ENCODE results near the gene WNT9B.
"Not testable (repeated sequence)": the region's sequence is repeated elsewhere in the genome, so short reads cannot be mapped to it uniquely, and the experiment has no call there.

Gene WNT9B

DNA sequence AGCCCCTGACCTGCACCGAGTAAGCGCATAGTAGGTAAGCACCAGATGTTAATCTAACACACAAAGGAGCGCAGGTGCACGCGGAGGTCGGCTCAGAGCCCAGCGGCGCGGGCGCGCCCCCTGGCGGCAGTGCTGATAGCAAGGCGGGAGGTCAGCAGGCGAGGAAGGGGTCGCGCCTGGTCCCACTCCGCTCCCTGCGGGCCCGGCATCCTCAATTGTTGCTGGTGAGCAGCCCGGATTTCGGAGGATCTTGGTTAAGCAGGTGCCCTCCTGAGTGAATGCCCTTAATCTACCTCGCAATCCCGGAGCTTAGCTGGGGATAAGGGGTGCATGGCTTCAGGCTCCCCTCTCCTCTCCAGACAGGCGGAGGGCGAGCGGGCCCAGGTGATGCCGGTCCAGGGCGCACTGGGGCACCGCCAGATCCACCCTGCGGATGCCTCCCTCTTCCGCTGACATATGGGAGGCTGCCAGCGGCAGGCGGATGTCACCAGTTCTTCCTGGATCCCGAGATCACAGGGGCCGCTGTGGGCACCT lies 28.9 kb upstream of the WNT9B start:
- no peak for DNase-seq

DNA sequence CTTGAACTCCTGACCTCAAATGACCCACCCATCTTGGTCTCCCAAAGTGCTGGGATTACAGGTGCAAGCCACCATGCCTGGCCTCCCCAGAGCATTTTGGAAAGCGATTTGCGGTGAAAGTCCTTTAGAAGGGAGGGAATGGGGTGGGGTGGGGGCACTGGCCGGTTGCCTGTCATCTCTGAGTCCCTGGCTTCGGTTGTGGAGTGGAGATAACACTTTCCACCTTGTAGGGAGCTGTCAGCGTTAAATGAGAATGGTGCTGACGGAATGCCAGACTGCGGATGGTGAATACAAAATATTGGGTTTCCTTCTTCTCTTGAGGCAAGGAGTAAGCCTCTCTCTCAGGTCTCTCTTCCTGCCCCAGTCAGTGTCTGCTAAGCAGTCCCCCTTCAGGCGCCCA lies 27.7 kb upstream of the WNT9B start:
- DNase-seq, result no peak

DNA sequence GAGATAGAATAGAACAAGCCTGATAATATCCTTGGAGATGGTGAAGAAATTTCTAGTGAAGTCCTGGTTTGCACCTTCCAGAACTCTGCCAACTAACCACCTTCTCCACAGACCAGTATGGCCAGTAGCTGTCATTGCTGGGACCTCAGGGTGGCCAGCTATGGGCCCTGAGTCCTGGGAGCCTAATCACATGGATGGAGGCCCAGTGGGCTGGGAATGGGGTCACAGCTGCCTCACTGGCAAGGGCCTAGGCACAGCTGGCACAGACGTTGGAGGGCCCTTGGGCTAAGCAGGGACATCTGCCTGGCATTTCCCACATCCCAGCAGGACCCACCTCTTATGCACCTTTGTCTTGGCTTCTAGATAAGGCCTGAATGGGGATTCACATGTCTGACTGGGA lies 25.3 kb upstream of the WNT9B start:
- DNase-seq, result no peak

DNA sequence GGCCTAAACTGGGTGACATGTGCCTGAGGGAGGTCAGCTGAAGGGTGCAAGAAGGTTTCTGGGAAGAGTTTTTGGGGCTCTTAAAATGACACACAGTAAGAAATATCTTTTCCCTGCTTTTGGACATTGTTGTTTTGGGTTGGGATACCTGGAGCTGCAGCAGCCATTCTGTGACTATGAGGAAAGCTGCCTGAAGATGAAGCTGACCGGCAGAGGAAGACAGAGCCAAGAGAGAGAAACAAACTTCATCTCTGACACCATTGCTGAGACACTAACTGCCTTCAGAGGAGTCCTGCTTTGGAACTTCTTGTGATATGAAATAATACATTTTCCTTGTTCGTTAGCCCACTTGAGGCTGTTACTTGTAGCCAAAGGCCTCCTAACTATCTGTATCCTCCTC lies 24.1 kb upstream of the WNT9B start:
- DNase-seq, result no peak

DNA sequence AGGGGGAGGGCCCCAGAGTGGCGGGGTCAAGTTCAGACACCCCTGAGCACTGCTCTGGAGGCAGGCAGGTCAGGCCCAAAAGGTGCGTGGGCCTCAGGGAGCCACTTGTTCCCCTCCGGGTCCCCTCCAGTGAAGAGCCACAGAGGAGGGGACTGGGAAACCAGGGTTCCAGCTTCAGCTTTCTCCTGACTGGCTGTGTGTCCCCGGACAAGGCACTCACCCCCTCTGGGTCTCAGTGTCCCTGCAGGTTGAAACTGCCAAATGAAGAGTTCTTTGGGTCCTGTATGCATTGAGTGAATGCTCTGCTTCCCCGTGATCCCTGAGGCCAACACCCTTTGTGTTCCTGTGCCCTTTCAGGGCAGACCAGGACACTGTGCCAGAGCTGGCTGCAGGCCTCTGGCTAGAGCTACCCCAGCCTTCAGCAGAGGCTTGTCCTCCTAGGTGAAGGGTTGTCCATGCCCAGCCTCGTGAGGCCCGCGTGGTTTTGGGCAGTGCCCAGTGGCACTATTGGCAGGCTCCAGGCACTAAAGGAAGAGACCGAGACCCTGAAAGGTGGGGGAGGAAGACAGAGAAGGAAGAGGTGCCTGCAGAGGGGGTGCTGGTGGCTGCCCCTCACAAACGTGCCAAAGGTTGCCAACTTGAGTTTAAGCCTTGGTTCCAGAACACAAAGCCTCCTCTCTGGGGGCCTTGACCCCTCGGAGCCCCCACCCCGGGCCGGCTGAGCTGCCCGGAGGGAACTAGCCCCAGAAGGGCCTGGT lies 19.6 kb upstream of the WNT9B start:
- DNase-seq, result no peak

DNA sequence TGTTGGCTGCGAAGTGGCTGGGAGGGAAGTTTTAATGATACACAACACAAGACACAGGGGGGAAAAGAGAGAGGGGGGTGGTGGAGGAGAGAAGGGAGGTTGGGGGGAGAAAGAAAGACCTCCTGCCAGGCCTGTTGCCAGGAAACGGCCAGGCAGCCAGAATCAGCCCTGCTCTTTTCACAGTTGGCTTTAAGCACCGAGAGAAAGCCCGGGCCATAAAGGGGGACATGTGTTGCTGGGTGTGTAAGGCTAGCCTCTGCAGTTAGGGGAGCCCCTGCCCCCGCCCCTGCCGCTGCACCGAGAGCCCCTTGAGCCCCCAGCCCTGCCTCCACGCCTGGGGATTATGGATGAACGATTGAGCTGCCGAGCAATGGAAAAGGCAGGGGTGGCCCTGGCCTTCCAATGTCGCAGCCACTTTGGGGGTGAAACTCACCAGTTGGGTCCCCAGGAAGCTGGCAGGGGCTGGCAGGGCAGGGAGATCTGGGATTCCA lies 19.0 kb upstream of the WNT9B start:
- peak; percentile 35 for DNase-seq

DNA sequence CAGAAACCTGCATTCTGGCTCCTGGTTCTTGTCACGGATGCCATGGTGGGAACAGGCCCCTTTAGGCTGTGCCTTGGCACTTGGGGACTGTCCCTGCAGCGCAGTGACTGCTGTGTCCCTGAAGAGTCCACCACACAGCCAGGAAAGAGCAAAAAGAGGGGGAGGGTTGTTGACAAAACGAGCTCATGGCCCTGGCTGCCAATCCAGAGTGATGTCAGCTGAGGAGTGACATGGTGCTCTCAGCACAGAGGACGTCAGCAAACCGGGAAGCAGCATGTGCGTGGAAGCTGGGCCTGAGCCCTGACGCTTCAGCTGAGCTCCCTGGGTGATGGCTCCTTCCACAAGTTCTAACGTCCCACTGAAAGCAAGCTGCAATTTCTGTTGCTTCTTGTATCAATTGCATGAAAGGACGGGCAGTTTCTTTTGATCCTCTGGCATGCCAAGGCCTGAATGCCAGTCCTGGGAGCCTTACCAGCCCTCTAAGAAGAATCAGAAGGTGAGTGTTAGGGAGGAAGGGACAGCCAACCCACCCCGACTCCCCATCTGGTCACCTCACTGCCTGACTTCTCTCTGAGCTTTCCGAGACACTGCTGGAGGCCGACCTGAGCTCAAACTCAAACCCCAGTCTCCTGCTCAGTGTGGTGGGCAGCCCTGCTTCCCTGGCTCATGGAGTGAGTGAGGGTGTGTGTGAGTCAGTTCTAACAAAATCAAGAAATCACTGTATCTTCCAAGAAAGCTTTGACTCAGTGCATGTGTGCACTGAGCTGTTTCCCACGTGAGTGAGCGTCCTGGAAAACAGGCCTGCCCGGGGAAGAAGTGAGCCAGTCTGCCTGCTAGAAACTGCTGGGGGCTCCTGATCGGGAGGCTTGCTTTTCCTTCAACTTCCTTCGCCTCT lies 18.2 kb upstream of the WNT9B start:
- DNase-seq, result peak; percentile 12

DNA sequence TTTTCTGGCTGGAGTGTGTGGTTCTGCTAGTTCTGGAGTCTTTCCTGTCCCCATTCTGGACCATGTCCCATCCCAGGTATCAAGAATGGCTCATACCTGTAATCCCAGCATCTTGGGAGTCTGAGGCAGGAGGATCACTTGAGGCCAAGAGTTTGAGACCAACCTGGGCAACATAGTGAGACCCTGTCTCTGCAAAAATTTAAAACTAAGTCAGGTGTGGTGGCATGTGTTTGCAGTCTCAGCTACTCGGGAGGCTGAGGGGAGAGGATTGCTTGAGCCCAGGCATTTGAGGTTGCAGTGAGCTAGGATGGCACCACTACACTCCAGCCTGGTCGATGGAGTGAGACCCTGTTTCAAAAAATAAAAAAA lies 17.6 kb upstream of the WNT9B start:
- DNase-seq, result no peak

DNA sequence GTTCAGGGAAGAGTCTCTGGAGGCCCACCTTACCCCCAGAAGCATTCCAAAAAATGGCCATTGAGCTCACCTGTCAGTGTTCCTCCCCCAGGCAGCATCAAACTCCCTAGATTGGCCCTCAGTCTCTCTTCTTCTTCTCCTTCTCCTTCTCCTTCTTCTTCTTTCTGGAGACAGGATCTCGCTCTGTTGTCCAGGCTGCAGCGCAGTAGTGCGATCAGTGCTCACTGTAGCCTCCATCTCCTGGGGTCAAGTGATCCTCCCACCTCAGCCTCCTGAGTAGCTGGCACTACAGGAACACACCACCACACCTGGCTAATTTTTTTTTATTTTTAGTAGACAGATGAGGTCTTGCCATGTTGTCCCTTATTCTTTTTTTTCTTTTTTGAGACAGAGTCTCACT lies 16.5 kb upstream of the WNT9B start:
- no peak for DNase-seq

DNA sequence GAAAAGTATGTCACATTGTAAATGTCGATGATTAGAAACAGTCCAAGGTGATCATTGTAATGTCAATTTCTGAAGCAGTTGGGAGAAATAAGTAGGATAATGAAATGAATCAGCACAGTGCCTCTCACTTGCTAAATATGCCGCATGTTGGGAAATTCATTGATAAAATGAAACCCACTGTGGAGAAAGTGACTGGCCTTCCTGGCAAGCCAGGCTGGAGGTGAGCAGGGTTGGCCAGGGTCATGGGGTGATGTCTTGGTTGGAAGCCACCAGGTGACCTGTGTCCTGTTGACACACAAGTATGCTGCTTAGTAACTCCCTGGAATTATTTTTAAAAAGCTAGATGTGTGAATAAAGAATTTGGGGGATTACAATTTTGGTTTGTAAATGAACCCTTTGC lies 14.9 kb upstream of the WNT9B start:
- no peak for DNase-seq

DNA sequence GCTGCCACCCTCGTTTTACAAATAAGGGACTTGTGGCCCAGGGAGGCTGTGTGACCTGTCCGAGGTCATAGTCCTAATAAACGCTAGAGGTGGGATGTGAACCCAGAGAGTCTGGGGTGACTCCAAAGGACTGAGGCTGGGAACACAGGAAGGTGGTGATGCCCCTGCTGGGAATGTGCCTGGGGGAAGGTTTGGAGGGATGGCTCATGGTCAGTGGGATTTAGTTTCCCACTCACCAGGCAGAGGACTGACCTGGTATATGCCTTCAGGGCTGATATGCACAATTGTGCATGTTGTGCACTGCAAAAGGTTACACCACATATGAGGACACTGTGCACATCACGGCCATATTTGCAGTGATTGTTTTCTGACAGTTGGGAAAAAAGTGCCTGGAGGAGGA lies 13.9 kb upstream of the WNT9B start:
- no peak for DNase-seq

DNA sequence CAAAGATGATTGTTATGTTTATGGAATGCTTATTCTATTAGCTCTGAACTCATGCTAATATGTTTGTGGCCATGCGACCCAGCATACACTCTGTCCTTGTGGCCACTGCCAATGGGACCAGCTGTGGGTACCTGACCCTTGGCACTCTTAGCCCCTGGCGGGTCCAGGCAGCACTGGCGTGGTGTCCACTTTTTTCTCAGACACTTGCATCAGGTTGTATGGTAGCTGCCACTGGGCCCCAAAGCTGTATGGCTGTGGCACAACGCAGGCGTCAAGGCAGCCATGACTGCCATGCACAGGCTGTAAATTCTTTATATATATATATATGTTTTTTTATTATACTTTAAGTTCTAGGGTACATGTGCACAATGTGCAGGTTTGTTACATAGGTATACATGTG lies 12.2 kb upstream of the WNT9B start:
- no peak for DNase-seq

DNA sequence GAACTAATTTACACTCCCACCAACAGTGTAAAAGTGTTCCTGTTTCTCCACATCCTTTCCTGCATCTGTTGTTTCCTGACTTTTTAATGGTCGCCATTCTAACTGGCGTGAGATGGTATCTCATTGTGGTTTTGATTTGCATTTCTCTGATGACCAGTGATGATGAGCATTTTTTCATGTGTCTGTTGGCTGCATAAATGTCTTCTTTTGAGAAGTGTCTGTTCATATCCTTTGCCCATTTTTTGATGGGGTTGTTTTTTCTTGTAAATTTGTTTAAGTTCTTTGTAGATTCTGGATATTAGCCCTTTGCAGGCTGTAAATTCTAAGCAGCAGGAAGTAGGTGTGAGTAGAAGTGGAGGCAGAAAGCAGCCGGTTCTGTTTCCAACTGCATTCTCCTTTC lies 10.8 kb upstream of the WNT9B start:
- not testable (repeated sequence) for DNase-seq

DNA sequence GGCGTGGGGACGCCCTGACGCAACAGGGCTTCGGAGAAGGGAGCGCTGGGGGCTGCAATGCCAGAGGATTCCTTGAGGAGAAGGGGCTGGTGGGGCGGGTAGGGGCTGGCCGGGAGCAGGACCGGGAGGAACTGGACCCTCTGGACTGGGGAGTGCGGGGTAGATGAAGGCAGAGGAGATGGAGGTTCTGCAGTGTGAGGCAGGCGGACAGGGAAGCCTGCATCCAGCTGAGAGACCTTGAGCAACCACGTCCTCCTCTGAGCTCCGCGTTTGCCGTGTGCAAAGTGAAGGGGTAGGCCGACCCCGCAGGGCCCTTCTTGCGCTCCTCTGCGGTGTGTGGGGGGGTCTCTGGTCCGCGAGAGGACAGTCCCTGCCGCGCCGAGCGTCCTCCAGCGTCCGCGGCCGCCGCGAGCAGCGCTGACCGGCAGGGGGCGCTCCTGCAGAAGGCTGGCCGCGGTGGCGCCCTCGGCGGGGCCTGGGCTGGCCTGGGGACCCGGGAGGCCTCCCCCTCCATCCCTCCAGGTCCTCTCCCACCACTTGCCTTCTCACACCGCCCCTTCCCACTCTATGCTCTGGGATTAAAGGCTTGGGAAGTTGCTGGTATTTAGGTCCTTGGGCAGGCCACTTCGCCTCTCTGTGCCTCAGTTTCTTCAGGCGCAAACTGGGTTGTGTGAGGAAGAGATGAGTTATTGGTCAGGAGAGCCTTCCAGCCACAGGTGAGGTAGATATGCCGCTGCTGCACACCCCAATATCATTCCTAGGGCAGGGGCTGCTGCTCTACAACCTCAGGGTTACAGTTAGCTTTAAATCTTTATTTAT lies 9.6 kb upstream of the WNT9B start:
- DNase-seq, result peak; percentile 17

DNA sequence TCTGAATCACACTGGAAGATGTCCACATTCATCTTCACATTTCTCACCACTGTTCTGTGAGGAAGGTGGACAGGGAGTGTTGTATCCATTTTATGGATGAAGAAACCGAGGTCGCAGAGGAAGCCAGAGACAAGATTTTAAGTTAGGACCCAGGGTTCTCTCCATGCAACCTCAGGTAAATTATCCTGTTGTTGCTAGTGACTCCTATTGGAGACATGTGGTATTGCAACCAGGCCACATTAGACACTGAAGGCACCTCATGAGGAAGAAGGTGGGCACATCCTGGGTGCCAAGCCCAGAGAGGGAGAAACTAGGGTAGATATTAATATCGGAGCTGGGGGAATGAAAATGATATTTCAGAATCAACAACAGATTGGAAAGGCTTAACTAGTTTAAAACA lies 8.5 kb upstream of the WNT9B start:
- DNase-seq, result no peak

DNA sequence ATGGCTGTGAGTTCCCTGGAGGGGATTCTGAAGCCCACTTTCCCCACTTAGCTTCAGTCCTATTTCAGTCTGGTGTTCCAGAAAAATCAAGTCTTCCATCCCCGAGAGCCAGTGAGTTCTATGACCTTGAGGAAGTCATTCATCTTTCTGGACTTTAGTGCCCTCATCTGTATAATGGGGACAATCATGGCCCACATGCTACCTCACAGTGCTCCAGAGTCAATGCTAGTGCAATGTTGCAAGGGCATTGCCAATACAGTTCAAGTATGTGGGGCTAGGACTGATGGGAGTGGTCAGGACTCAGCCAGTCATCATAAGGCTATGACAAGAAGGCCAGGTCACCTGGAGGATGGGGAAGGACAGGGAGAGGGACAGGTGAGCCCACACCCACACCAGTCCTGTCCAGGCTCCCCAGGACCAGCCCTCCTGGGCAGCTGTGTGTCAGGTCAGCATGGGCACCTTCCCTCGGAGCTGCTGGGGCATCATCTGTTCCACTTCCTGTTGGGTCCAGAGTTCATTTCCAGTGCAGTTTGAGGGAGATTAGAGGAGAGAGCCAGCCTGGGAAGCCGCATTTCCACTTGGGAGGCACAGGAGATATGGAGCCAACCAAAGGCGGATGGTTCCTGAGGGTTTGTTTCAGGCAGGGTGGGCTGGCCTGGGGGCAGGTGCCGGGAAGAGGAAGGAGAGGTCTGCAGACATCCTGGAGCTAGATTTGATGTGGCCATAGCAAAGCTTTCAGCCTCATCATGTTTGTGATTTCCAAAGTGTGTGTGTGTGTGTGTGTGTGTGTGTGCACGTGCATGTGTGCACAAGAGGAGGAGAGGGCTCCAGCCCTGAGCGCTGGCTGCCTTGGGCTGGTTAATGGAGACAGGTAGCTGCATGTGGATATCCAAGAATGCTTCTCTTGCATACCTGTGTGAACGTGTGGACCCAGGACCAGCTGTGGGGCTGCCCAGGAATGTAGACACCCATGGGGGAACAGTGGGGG lies 3.9 kb upstream of the WNT9B start:
- no peak for DNase-seq

DNA sequence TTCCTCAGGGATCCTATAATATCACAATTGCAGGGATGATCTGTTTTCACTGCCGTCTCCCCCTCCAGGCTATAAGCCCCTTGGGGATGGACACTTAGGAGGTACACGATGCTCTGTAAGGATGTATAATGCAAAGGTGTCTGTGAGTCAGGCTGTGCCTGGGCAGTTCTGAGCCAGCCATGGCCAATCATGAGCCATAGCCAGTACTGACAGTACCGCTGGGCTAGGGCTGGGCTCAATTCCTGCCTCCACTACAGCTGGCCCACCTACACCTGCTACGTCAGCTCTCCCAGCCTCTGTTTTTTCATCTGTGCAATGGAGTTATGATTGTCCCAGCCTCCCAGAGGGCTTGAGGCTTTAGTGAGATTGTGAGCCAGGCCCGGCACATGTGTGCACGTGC lies 2.8 kb upstream of the WNT9B start:
- DNase-seq, result no peak

DNA sequence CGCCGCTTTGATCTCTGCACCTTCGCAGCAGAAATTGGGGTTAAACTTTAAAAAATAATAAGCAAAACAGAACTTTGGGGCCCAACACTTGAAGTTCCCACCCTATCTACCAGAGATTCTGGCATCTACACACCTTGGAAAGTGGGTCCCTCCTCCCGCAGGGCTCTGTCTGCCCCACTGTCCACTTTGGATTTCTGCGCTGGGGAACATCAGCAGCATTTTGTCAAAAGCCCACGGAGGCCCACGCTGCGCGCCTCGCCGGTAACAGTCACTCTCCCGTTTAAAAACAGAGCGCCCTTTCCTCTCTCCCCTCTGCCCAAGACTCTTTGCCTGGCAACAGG lies 725 bp upstream of the WNT9B start:
- no peak for DNase-seq

DNA sequence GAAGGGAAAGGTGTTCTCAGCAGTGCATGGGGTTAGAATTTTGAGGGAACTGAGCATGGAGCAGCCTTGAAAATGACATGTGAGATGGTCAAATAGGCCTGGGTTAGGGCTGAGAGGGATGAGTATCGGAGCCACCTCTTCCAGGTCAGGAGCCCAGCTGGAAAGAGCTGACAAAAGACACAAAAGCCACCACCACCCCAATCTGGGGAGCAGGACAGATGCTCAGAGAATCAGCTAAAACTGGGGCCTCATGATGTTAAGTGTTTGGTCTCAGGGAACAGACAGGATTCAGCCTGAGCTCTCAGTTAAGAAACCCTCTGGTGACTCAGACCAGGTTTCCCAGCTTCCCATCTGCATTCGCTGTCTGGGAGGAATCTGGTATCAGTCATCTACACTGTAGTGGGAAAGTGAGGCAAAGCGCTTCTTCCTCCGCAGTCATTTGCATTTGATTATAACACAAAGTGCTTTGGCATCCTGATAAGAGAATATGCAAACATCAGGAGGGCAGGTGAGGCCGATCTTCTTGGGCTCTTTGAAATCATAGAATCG lies 2.6 kb downstream of the WNT9B start:
- no peak for DNase-seq

DNA sequence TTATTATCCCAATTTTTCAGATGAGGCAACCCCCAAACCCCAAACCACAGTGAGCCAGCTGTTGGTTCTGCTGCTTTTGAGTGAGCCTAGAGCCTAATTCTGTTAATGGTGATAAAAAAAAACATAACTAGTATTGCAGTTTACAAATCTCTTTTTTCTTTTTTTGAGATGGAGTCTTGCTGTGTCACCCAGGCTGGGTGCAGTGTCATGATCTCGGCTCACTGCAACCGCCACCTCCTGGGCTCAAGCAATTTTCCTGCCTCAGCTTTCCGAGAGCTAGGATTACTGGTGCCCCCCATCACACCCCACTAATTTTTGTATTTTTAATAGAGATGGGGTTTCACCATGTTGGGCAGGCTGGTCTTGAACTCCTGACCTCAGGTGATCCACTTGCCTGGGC lies 3.1 kb downstream of the WNT9B start:
- DNase-seq, result no peak

DNA sequence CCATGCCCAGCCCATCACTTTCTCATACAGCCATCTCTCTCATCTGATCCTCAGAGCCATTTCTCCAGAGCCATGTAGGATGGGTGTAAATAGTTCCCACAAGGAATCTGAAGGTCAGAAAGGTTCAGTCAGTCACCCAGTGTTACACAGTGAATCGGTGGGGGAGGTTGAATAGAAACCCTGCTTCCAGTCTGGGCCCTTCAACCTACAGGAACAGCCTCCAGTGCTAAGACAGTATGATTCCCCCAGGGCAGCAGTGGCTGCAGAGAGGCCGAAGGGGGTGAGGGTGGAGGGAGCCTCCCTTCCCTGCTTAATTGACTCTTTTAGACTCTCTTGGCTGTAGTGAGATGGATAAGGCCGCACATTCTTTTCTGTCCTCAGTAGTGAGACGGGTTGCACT lies 3.6 kb downstream of the WNT9B start:
- DNase-seq, result no peak

DNA sequence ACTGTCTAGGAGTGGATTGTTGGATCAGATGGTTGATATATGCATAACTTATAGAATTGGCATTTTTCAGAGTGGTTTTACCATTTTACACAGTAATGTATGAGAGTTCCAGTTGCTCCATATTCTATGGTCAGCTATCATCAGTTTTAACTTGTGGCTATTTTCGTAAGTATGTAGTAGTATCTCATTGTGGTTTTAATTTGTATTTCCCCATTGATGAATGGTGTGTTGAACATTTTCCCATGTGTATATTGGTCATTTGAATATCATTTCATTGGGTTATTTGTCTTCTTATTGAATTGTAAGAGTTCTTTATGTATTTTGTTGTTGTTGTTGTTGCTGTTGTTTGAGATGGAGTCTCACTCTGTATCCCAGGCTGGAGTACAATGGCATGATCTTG lies 6.2 kb downstream of the WNT9B start:
- DNase-seq, result no peak
